Right atrium auricular region (tissue), 2 donors: ENCODE data around the gene SRPRA. TPM values are rescaled to one million over a fixed set of nuclear protein-coding genes. Genes with fewer than 3 reads are reported as not detected.

Experiments used
- DNase-seq: peaks from one replicate; pipeline ENCODE4 v3.0.0-alpha.2; 2019; ENCODE audit warnings: low spot score
- H3K27ac ChIP-seq, 2 donors: fragments of 200-600 bp; sonication (generic); 1 replicate in 1 of 2; 2 replicates in 1 of 2; pipeline ENCODE4 v1.5.1; 2016 to 2019
- H3K27me3 ChIP-seq, 2 donors: fragments of 200-600 bp; sonication (generic); one replicate each; pipeline versions ENCODE4 v1.5.1 to v1.6.0; 2017 to 2019
- H3K36me3 ChIP-seq: fragments of 200-600 bp; sonication (generic); one replicate; pipeline ENCODE4 v1.5.1; 2016
- H3K4me1 ChIP-seq, 2 donors: fragments of 200-600 bp; sonication (generic); one replicate each; pipeline versions ENCODE4 v1.5.1 to v1.6.0; 2017 to 2019
- H3K4me3 ChIP-seq, 2 donors: fragments of 200-600 bp; sonication (generic); 1 replicate in 1 of 2; 2 replicates in 1 of 2; pipeline ENCODE4 v1.5.1; 2017 to 2019; ENCODE audit warnings: mild to moderate bottlenecking in 1 of 2, moderate library complexity in 1 of 2
- H3K9me3 ChIP-seq, 2 donors: fragments of 200-600 bp; sonication (generic); one replicate each; pipeline ENCODE4 v1.5.1; 2019
- CTCF ChIP-seq, 2 donors: fragments of 200-600 bp; sonication (generic); IDR thresholded peaks; one replicate each; pipeline ENCODE4 v1.5.1; 2019; ENCODE audit warnings: antibody characterized with exemption in 2 of 2
- total RNA-seq, 2 donors: library from RNA; depleted of rRNA; stranded (reverse); fragments of >200 nt; gene quantifications; one replicate each; pipeline ENCODE4 v1.1.0, GENCODE V29; 2016

The SRPRA gene
- total RNA-seq, 2 donors from 2014 or later = 70.3 to 91.9 TPM

- no peaks in the 10 kb centered on the region for H3K27me3 ChIP-seq
- H3K9me3 ChIP-seq = no peaks in the 10 kb centered on the region
- DNase-seq = no peak
- TF ChIP-seq CTCF (IDR thresholded peaks at IDR 0.05) = no peak
- no peak overlapping the region for H3K27ac ChIP-seq
- H3K4me1 ChIP-seq = no peaks in the 10 kb centered on the region
- H3K4me3 ChIP-seq = no peak overlapping the region
- peaks cover 44% of the 10 kb centered on the region for H3K36me3 ChIP-seq
Measured at GRCh38 chr11:126290887-126291286, 22.2 kb upstream of the SRPRA start.

DNA sequence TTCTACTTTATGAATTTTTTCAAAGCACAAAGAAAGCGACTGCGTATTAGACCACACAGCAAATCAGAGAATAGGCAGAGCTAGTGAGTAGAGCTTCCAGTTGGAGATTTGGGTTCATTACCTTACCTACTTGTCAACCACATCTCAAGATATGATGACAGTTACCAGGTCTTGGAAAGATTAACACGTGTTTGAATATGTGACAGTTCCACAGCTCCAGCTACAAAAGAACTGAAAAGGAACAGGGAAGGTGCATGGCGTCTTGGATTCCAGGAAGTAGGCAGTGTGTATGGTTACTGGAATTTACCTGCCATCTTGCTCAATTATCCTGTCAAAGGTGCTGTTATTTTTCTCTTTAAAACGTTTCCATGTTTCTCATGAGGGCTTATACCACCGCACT, 19.5 kb upstream of the SRPRA start:
- no peak overlapping the region for H3K27ac ChIP-seq
- no peaks in the 10 kb centered on the region for H3K9me3 ChIP-seq
- H3K27me3 ChIP-seq = no peaks in the 10 kb centered on the region
- peaks cover 0 to 13% of the 10 kb centered on the region in 2 donors for H3K4me1 ChIP-seq
- no peak for TF ChIP-seq CTCF (IDR thresholded peaks at IDR 0.05)
- peaks cover 32% of the 10 kb centered on the region for H3K36me3 ChIP-seq
- H3K4me3 ChIP-seq = no peak overlapping the region
- no peak for DNase-seq

DNA sequence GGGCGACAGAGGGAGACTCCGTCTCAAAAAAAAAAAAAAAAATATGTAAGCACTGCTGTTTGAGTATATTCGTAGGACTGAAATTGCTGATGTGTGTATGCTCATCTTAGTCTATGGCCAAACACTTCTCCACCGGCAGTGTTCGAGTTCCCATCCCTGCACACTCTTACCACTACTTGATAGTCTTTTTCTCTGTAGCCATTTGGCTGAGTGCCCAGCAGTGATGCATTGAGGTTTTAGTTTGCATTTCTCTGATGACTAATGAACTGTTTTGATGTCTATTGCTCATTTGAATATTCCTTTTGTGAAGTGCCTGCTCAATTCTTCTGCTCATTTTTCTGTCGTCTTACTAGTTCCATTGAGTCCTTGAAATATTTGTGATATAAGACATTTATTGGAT, 16.1 kb upstream of the SRPRA start:
- no peak for TF ChIP-seq CTCF (IDR thresholded peaks at IDR 0.05)
- H3K4me1 ChIP-seq = peaks cover 0 to 25% of the 10 kb centered on the region in 2 donors
- H3K27ac ChIP-seq = no peak overlapping the region
- H3K36me3 ChIP-seq = peaks cover 5% of the 10 kb centered on the region
- H3K27me3 ChIP-seq = no peaks in the 10 kb centered on the region
- peak; percentile 72 for DNase-seq
- H3K9me3 ChIP-seq = no peaks in the 10 kb centered on the region
- H3K4me3 ChIP-seq = no peak overlapping the region

GRCh38 chr11:126282736-126283591, 14.3 kb upstream of the SRPRA start, which contains the start of gene TIRAP:
Gene TIRAP, plus strand, starts transcription at chr11:126283093. Its CDS starts 7,802 bp downstream, at chr11:126290895.
- TF ChIP-seq CTCF (IDR thresholded peaks at IDR 0.05) = no peak
- Histone ChIP-seq H3K4me3 (peak within 1 kb of the TSS; percentile 69 to 73), H3K27me3 (no peaks in the 10 kb centered on the region), H3K27ac (peak within 1 kb of the TSS; percentile 81 to 89), H3K36me3 (no peaks in the 10 kb centered on the region), H3K4me1 (peaks cover 0 to 25% of the 10 kb centered on the region in 2 donors), H3K9me3 (no peaks in the 10 kb centered on the region)
- DNase-seq = no peak

- Histone ChIP-seq H3K9me3 (no peaks in the 10 kb centered on the region), H3K4me1 (peaks cover 0 to 25% of the 10 kb centered on the region in 2 donors), H3K4me3 (peak overlapping the region; percentile 69 to 73), H3K27ac (peak overlapping the region; percentile 81 to 89), H3K36me3 (peaks cover 4% of the 10 kb centered on the region), H3K27me3 (no peaks in the 10 kb centered on the region)
- no peak for TF ChIP-seq CTCF (IDR thresholded peaks at IDR 0.05)
- peak; percentile 74 for DNase-seq
Measured at GRCh38 chr11:126282361-126282735, 13.7 kb upstream of the SRPRA start.
